ENCODE results near the gene LSM4. TPM values are rescaled to one million over a fixed set of nuclear protein-coding genes. Genes with fewer than 3 reads are reported as not detected.
A peak's percentile ranks its signal among the peaks of the same experiment; 100 is the strongest.

Gene LSM4
- total RNA-seq, 1 donor from 2014 or later: 62.5 TPM

DNA sequence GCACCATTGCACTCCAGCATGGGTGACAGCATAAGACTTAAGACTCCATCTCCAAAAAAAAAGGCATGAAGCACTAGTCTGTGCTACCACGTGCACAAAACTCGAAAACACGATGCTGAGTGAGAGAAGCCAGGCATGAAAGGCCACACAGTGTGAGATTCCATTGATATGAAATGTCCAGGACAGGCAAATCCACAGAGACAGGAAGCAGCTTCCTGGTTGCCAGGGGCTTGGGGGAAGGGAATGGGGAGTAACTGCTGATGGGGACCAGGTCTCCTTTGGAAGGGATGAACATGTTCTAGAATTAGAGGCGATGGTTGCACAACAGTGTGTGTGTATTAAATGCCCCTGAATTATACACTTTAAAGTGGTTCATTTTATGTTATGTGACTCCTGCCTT is 25.6 kb downstream of the LSM4 start:
- H3K27me3 ChIP-seq: no peaks in the 10 kb centered on the region
- H3K4me3 ChIP-seq: no peak overlapping the region
- H3K9me3 ChIP-seq: no peaks in the 10 kb centered on the region
- DNase-seq (ENCODE audit: low spot score in 2 of 2): no peak
- no peak for TF ChIP-seq CTCF (IDR thresholded peaks at IDR 0.05)
- peak overlapping the region; percentile 19 to 33 for H3K27ac ChIP-seq
- H3K36me3 ChIP-seq: no peaks in the 10 kb centered on the region
- intact Hi-C loops (cut with DNase I): no loop called here
- H3K4me1 ChIP-seq: peaks cover 11 to 33% of the 10 kb centered on the region in 2 donors

DNA sequence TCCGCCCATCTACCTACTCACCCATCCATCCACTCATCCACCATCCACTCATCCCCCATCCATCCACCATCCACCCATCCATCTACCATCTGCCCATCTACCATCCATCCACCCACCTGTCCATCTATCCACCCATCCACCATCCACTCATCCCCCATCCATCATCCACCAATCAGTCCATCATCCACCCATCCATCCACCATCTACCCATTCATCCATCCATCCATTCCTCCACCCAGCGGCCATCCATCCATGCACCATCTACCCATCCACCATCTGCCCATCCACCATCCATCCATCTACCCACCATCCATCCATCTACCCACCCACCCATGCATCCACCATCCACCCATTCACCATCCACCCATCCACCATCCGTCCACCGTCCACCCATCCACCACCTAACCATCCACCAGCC is 27.8 kb downstream of the LSM4 start:
- intact Hi-C loops (cut with DNase I): no loop called here
- no peak for DNase-seq (ENCODE audit: low spot score in 2 of 2)
- Histone ChIP-seq H3K27me3 (no peaks in the 10 kb centered on the region), H3K4me3 (no peak overlapping the region), H3K9me3 (no peaks in the 10 kb centered on the region), H3K27ac (peak overlapping the region; percentile 4 to 99), H3K4me1 (peaks cover 4 to 29% of the 10 kb centered on the region in 2 donors), H3K36me3 (no peaks in the 10 kb centered on the region)
- no peak for TF ChIP-seq CTCF (IDR thresholded peaks at IDR 0.05)

DNA sequence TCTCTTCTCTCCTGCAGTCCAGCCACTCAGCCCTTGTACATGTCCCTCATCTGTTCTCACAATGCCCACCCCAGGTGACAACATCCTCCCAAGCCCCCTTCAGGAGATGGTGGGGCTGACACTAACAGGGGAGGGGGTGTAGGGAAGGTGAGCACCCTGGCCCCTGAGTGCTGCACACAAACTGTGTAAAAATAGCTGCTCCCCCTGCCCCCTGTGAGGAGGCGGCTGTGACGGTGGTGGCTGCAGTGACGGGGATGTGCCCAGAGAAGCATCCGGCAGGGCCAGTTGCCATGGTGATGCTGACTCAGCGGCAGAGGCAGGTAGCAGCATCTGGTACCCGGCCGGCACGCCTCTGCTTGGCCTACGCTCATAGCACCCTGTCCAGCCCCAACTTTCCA is 28.4 kb downstream of the LSM4 start:
- no peaks in the 10 kb centered on the region for H3K36me3 ChIP-seq
- no peaks in the 10 kb centered on the region for H3K27me3 ChIP-seq
- H3K9me3 ChIP-seq: no peaks in the 10 kb centered on the region
- H3K4me1 ChIP-seq: peaks cover 4 to 28% of the 10 kb centered on the region in 2 donors
- DNase-seq (ENCODE audit: low spot score in 2 of 2): peak in 1 of 2 donors; percentile 73
- intact Hi-C loops (cut with DNase I): loop anchor here (5.0 kb wide), 1 partner anchor 123 kb away; the partner anchor contains the start of gene SSBP4
- H3K4me3 ChIP-seq: no peak overlapping the region
- no peak for TF ChIP-seq CTCF (IDR thresholded peaks at IDR 0.05)
- H3K27ac ChIP-seq: peak overlapping the region; percentile 99

DNA sequence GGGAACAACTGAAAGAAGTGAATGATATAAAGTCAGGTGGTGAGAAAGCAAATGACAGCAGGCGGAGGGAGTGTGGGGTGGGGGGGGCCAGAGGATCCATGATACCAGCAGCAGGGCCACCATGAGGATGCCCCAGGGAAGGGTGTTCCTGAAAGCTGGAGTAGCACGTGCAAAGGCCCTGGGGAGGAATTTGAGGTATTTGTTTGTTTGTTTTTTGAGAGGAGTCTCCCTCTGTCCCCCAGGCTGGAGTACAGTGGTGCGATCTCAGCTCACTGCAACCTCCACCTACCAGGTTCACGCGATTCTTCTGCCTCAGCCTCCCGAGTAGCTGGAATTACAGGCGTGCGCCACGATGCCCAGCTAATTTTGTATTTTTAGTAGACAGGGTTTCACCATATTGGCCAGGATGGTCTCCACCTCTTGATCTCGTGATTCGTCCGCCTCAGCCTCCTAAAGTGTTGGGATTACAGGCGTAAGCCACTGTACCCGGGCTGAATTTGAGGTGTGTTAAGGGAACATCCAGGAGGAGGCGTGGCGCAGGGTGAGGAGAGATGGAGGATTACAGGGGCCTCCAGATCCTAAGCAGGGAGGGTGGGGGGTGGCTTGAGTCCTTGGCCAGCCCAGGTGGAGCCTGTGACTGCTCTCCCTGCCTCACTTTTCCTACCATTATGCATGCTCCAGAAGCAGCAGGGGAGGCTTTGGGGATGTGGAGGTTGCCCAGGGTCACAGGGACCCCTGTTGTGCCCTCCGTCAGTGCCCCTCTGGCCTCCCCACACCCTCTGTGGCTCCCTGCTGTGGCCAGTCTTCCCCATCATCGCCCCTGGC is 29.0 kb downstream of the LSM4 start:
- no peak for TF ChIP-seq CTCF (IDR thresholded peaks at IDR 0.05)
- H3K27ac ChIP-seq: peak overlapping the region; percentile 99
- H3K4me3 ChIP-seq: peak overlapping the region in 1 of 2 donors; percentile 86

DNA sequence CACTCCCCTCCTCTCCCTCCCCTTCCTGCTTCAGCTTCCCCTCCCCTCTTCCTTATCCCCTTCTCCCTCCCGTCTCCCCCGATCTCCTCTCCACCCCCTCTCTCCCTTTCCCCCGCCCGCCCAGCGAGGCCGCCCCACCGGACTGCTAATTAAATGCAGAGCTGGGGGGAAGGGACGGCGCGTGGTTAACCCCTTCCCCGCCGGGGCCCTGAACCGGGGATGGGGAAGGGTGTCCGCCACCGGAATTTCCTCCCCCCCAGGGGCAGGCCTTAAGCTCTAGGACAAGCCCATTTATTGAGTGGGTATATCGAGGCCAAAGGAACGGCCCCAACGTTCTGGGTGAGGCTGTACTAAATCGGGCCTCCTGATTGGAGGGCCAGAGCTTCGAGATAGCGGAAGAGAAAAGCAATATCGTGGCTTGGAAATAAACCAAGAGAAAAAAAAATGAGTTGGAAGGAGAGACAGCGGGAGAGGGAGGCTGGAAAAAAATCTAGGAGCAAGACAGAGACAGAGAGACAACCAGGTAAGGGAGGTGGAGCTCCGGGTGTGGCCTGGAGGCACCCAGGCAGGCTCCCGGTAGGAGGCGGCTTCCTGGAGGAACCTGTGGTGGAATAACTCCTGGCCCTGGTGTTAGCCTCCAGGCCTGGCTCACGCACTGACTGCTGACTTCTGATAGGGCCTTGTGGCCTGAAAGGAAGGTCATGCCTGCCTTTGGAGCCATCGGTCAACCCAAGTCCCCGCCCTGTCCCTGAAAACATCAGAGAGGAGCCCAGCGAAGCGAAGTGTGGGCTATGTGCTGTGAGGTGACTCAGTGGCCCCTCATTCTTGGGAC is 29.9 kb downstream of the LSM4 start:
- DNase-seq (ENCODE audit: low spot score in 2 of 2): peak; percentile 49 to 88
- intact Hi-C loops (cut with DNase I): loop anchor here (1.0 to 5.0 kb wide), 3 partner anchors 11 to 124 kb away; partner anchors contain the start of genes JUND and SSBP4
- no peaks in the 10 kb centered on the region for H3K9me3 ChIP-seq
- peak overlapping the region; percentile 99 for H3K27ac ChIP-seq
- no peaks in the 10 kb centered on the region for H3K27me3 ChIP-seq
- peaks cover 4 to 28% of the 10 kb centered on the region in 2 donors for H3K4me1 ChIP-seq
- no peak for TF ChIP-seq CTCF (IDR thresholded peaks at IDR 0.05)
- H3K36me3 ChIP-seq: no peaks in the 10 kb centered on the region
- H3K4me3 ChIP-seq: peak overlapping the region; percentile 72 to 86

More for the DNA sequence above, 29.0 kb downstream of the LSM4 start:
- no peaks in the 10 kb centered on the region for H3K9me3 ChIP-seq
- intact Hi-C loops (cut with DNase I): loop anchor here (5.0 kb wide), 1 partner anchor 123 kb away; the partner anchor contains the start of gene SSBP4
- DNase-seq (ENCODE audit: low spot score in 2 of 2): no peak
- H3K4me1 ChIP-seq: peaks cover 4 to 28% of the 10 kb centered on the region in 2 donors
- no peaks in the 10 kb centered on the region for H3K36me3 ChIP-seq
- H3K27me3 ChIP-seq: no peaks in the 10 kb centered on the region

All from ascending aorta (tissue), 2 donors.